Measurements from ENCODE around the gene EIF4EBP2. TPM values are rescaled to one million over a fixed set of nuclear protein-coding genes. Genes with fewer than 3 reads are reported as not detected.

EIF4EBP2 gene
- total and polyA plus RNA-seq, 2 of the 13 experiments (the other 11 are each of a cell fraction or from before 2014, with no cell fraction given), result 16.9 to 22.0 TPM

- peak; percentile 34; the same call in 1 of the 2 replicates for TF ChIP-seq CSRNP1 (CRISPR knock-in tag; IDR thresholded peaks at IDR 0.05)
- TF ChIP-seq CBFB (CRISPR knock-in tag; IDR thresholded peaks at IDR 0.05), result no peak; the same call in 1 of the 2 replicates
- TF ChIP-seq HNF1B (CRISPR knock-in tag; IDR thresholded peaks at IDR 0.05), result peak; percentile 75; the same call in 1 of the 2 replicates
- peak; percentile 27; the same call in 1 of the 2 replicates for TF ChIP-seq ZNF768 (CRISPR knock-in tag; IDR thresholded peaks at IDR 0.05)
- TF ChIP-seq ZNF350 (CRISPR knock-in tag; IDR thresholded peaks at IDR 0.05; ENCODE audit: borderline replicate concordance, low read depth), result peak; percentile 85; the same call in 1 of the 2 replicates
- no peak for TF ChIP-seq ZNF138 (CRISPR knock-in tag; IDR thresholded peaks at IDR 0.05; ENCODE audit: low read depth)
- TF ChIP-seq ZNF335 (CRISPR knock-in tag; IDR thresholded peaks at IDR 0.05), result no peak
- peak; percentile 73; the same call in 1 of the 2 replicates for TF ChIP-seq PHF21A (CRISPR knock-in tag; IDR thresholded peaks at IDR 0.05)
- peak; percentile 65 for TF ChIP-seq ARID5B (CRISPR knock-in tag; IDR thresholded peaks at IDR 0.05)
- TF ChIP-seq FOXM1 (CRISPR knock-in tag; IDR thresholded peaks at IDR 0.05), result no peak
- peak; percentile 77 for TF ChIP-seq SPEN (CRISPR knock-in tag; IDR thresholded peaks at IDR 0.05; ENCODE audit: low read depth)
- no peak for TF ChIP-seq THRA (CRISPR knock-in tag; IDR thresholded peaks at IDR 0.05; ENCODE audit: borderline replicate concordance)
- TF ChIP-seq ZZZ3 (CRISPR knock-in tag; IDR thresholded peaks at IDR 0.05; ENCODE audit: borderline replicate concordance), result no peak
- no peak for TF ChIP-seq HNF1A (IDR thresholded peaks at IDR 0.05; ENCODE audit: low read depth)
- TF ChIP-seq HNF1A (CRISPR knock-in tag; IDR thresholded peaks at IDR 0.05; ENCODE audit: borderline replicate concordance), result 0 out of 2 replicates have a peak, but pooled peaks have one; percentile 15
Observed at GRCh38 chr10:70363971-70364771, 39.8 kb upstream of the EIF4EBP2 start (continued).
